Fibroblast of lung (primary cell): Measurements from ENCODE around the gene SMYD5. TPM values are rescaled to one million over a fixed set of nuclear protein-coding genes. Genes with fewer than 3 reads are reported as not detected.
A peak's percentile ranks its signal among the peaks of the same experiment; 100 is the strongest.

Experiments
- DNase-seq, 2 donors: peaks; one replicate each; pipeline versions ENCODE4 v3.0.0 to v3.0.0-alpha.2; 2010; ENCODE audit warnings: low read depth in 2 of 2
- H2AFZ ChIP-seq: 2 replicates; pipeline ENCODE4 v1.5.1; 2012; ENCODE audit warnings: low read length, control low read depth, inconsistent platforms
- H3K27ac ChIP-seq: 2 replicates; pipeline ENCODE4 v1.5.1; 2011; ENCODE audit warnings: low read length, control low read depth; ENCODE audit not compliant: insufficient read depth
- H3K27me3 ChIP-seq: 2 replicates; pipeline ENCODE4 v1.5.1; 2011; ENCODE audit warnings: mild to moderate bottlenecking, low read length; ENCODE audit not compliant: control insufficient read depth, insufficient read depth
- H3K36me3 ChIP-seq: 2 replicates; pipeline ENCODE4 v1.5.1; 2011; ENCODE audit warnings: low read length; ENCODE audit not compliant: control insufficient read depth, insufficient read depth
- H3K4me1 ChIP-seq: 2 replicates; pipeline ENCODE4 v1.5.1; 2011; ENCODE audit warnings: low read length; ENCODE audit not compliant: control insufficient read depth, insufficient read depth; ENCODE audit errors: extremely low read depth
- H3K4me2 ChIP-seq: 2 replicates; pipeline ENCODE4 v1.5.1; 2011; ENCODE audit warnings: low read length, control low read depth; ENCODE audit not compliant: insufficient read depth; ENCODE audit errors: extremely low read depth
- H3K4me3 ChIP-seq, 4 experiments: fragments of 200-600 bp in 1 of 4; sonication (generic) in 1 of 4; replicated peaks in 1 of 4; 2 replicates each; pipeline ENCODE4 v1.5.1; 2011 to 2016; ENCODE audit warnings: low read length in 4 of 4, low read depth in 3 of 4, mild to moderate bottlenecking in 3 of 4, control low read depth in 2 of 4, inconsistent platforms in 1 of 4, mixed read lengths in 1 of 4; ENCODE audit not compliant: insufficient read depth in 1 of 4; ENCODE audit errors: control extremely low read depth in 1 of 4
- H3K79me2 ChIP-seq: 2 replicates; pipeline ENCODE4 v1.5.1; 2012; ENCODE audit warnings: mild to moderate bottlenecking, low read length, inconsistent platforms; ENCODE audit not compliant: control insufficient read depth, insufficient read depth
- H3K9ac ChIP-seq: 2 replicates; pipeline ENCODE4 v1.5.1; 2011; ENCODE audit warnings: mild to moderate bottlenecking, low read length, control low read depth; ENCODE audit not compliant: insufficient read depth
- H3K9me3 ChIP-seq: 2 replicates; pipeline ENCODE4 v1.5.1; 2012; ENCODE audit warnings: low read depth, low read length; ENCODE audit not compliant: control insufficient read depth, insufficient read depth
- H4K20me1 ChIP-seq: 2 replicates; pipeline ENCODE4 v1.5.1; 2011; ENCODE audit warnings: low read length; ENCODE audit not compliant: control insufficient read depth, insufficient read depth; ENCODE audit errors: extremely low read depth
- CTCF ChIP-seq, 2 donors: IDR thresholded peaks in 1 of 2; conservative IDR thresholded peaks in 1 of 2; 1 replicate in 1 of 2; 2 replicates in 1 of 2; pipeline ENCODE4 v1.5.1; 2011 to 2012; ENCODE audit warnings: low read length in 2 of 2, control low read depth in 1 of 2, inconsistent platforms in 1 of 2, low read depth in 1 of 2, mild to moderate bottlenecking in 1 of 2
- EZH2 ChIP-seq: IDR thresholded peaks from 2 replicates; pipeline ENCODE4 v1.5.1; 2012; ENCODE audit warnings: low read length, control low read depth, mild to moderate bottlenecking; ENCODE audit errors: missing control alignments
- polyA plus RNA-seq, 2 donors: library from polyadenylated mRNA; depleted of rRNA in 1 of 2; stranded (reverse) in 1 of 2; unstranded in 1 of 2; fragments of >200 nt; gene quantifications; 2 replicates each; pipeline ENCODE4 v1.2.1, GENCODE V29; 2011 to 2012; ENCODE audit warnings: missing spikeins in 1 of 2
- total RNA-seq: library from RNA; depleted of rRNA; stranded (reverse); fragments of >200 nt; gene quantifications from 2 replicates; pipeline ENCODE4 v1.2.1, GENCODE V29; 2014

SMYD5 gene
- total and polyA plus RNA-seq, 2 donors (not counting 1 experiment from before 2014, with no cell fraction given) = 16.9 to 19.0 TPM

GRCh38 chr2:73217160-73217559 is 3.1 kb downstream of the SMYD5 start:
- Histone ChIP-seq H4K20me1 (no peaks in the 10 kb centered on the region), H3K4me1 (no peaks in the 10 kb centered on the region), H3K9me3 (no peaks in the 10 kb centered on the region), H3K4me2 (no peak overlapping the region), H3K36me3 (peaks cover 1% of the 10 kb centered on the region), H2AFZ (no peak overlapping the region), H3K79me2 (peaks cover 16% of the 10 kb centered on the region), H3K27me3 (no peaks in the 10 kb centered on the region), H3K4me3 (no peak overlapping the region), H3K27ac (no peak overlapping the region), H3K9ac (no peak overlapping the region)
- no peak for DNase-seq
- TF ChIP-seq CTCF (conservative IDR thresholded peaks at IDR 0.05 in 1 of 2, IDR thresholded peaks at IDR 0.05 in 1 of 2; ENCODE audit: low read depth in 1 of 2, low read length in 2 of 2) = no peak
- TF ChIP-seq EZH2 = no peak

GRCh38 chr2:73217826-73218225 is 3.8 kb downstream of the SMYD5 start:
- Histone ChIP-seq H3K4me1 (no peaks in the 10 kb centered on the region), H3K9me3 (no peaks in the 10 kb centered on the region), H3K36me3 (peaks cover 4% of the 10 kb centered on the region), H3K9ac (no peak overlapping the region), H3K4me3 (no peak overlapping the region), H4K20me1 (no peaks in the 10 kb centered on the region), H3K4me2 (no peak overlapping the region), H3K27me3 (no peaks in the 10 kb centered on the region), H2AFZ (no peak overlapping the region), H3K27ac (no peak overlapping the region), H3K79me2 (peaks cover 16% of the 10 kb centered on the region)
- DNase-seq = no peak
- no peak for TF ChIP-seq CTCF (conservative IDR thresholded peaks at IDR 0.05 in 1 of 2, IDR thresholded peaks at IDR 0.05 in 1 of 2; ENCODE audit: low read depth in 1 of 2, low read length in 2 of 2)
- no peak for TF ChIP-seq EZH2

- no peak overlapping the region for H3K27ac ChIP-seq
- H3K36me3 ChIP-seq = peaks cover 4% of the 10 kb centered on the region
- H3K9me3 ChIP-seq = no peaks in the 10 kb centered on the region
- no peak for TF ChIP-seq CTCF (conservative IDR thresholded peaks at IDR 0.05 in 1 of 2, IDR thresholded peaks at IDR 0.05 in 1 of 2; ENCODE audit: low read depth in 1 of 2, low read length in 2 of 2)
- TF ChIP-seq EZH2 = no peak
- no peak overlapping the region for H2AFZ ChIP-seq
- H3K79me2 ChIP-seq = peaks cover 16% of the 10 kb centered on the region
- DNase-seq = peak; percentile 8 to 30
- no peaks in the 10 kb centered on the region for H3K27me3 ChIP-seq
- no peak overlapping the region for H3K4me3 ChIP-seq
- no peaks in the 10 kb centered on the region for H4K20me1 ChIP-seq
- H3K4me2 ChIP-seq = no peak overlapping the region
- H3K9ac ChIP-seq = no peak overlapping the region
- no peaks in the 10 kb centered on the region for H3K4me1 ChIP-seq
Measured at GRCh38 chr2:73218298-73218697, 4.3 kb downstream of the SMYD5 start.
